Activated CD4-positive, alpha-beta T cell treated with anti-CD3 and anti-CD28 coated beads for 48 hours (primary cell): ENCODE data around the gene KLHDC8A.

Experiments
- DNase-seq: peaks from one replicate; pipeline ENCODE4 v3.0.0-alpha.2; 2020

Gene KLHDC8A

DNA sequence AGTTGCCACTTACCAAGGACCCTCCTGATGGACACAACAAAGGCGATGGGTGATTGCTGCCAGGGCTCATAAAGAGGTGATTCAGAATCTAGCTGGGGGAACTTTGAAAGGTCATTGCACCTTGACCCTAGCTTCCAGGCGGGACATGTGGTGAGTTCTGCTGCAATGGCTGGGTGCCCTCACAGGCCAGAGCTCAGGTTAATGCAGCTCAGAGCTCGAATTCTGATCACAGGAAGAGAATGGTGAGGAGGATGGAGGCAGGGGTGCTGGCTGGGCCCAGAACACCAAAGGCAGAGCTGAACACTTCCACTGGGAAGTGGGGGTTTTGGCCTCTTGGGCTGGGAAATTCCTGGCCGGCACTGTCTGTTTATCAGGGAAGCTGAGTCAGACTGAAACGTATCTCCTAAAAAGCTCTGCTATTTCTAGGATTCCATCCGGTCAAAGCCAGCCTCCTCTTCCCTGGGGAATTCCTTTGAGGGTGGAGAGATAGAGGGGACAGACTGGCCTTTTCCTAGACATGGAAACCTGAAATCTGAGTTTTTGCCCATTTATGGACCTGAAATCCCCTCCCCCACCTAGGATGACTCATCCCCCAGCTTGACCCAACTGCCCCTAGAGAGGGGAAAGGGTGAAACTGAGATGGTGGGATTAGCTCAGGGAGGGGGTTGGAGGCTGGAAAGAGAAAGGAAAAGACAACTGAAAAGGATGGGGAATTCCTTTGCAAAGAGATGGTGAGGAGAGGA is 62.4 kb downstream of the KLHDC8A start:
- no peak for DNase-seq

DNA sequence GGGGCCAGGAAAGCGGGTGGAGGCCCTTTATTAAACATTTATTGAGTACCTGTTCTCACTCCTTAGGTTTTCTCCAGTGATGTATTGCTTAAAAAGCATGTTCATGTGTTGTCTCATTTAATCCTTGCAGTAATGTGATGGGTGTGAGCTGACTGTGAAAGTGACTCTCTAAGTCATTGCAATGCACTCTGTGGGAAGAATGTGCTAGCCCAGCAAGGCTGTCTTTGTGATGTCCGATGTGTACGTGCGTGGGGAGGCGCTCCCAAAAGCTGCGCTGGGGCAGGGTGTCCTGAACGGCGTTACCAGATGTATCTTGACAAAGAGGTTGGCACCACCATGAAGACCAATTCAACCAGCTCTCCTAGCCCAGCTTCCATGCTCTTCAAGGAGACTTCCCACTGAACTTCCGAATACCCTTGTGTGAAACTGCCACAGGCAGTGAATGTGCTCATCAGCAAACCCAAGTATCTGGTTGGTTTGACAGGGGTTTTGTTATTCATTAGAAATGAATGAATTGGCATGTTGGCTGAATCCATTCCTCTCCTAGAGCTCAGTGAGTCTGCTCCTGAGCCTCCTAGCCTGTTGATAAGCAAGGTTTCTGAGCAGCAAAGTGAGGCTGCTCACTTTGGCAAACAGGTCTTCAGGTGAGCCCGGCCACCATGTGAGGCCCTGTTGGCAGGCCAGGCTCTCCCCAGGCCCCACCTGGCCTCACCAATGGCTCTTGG is 63.2 kb downstream of the KLHDC8A start:
- DNase-seq, result no peak

DNA sequence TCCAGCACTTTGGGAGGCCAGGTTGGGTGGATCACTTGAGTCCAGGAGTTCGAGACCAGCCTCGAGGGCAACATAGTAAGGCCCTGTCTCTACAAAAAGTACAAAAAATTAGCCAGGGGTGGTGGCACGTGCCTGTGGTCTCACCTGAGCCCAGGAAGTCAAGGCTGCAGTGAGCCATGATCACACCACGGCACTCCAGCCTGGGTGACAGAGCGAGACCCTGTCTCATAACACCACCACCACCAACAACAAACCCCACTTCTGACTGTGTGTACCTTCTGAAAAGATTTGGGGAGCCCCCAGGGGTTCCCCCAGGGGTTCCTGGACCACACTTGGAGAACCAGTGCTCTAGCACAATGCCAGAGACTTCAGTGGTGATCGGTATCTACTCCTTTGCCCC is 65.1 kb downstream of the KLHDC8A start:
- DNase-seq, result no peak

DNA sequence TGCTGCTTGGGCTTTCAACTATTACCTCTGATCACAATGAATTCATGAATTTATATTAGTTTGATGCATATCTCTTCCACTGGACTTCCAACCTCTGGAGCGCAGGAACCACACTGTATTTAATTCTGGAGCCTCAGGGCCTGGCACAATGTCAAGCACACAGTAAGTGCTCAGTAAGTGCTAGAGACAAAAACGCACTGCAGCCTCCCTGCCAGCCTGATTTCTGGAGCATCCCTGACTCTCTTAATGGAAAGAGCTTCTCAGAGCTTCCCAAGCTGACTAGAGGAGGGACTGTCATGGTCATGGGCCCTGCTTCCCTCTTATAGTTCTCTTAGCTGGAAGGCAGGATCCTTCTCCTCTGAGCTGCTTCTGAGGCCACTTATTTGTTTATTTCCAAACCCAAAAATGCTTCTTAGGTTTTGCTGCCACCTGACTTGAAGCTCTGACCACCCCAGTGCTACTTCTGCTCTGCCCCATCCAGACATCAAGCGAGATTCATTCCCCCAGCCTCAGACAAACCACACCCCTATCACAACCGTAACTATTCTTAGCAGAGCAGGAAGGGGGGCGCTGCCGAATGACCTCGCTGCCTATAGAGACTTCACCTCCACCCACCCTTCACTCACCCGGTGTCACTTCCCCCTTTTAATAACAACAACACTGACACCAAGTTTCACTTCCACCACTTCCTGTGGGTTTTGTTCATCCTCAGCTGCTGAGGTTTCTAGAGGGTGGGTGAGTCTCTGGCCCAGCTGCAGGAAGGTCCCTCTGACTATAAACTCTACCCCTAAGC is 68.8 kb downstream of the KLHDC8A start:
- peak; percentile 78 for DNase-seq

DNA sequence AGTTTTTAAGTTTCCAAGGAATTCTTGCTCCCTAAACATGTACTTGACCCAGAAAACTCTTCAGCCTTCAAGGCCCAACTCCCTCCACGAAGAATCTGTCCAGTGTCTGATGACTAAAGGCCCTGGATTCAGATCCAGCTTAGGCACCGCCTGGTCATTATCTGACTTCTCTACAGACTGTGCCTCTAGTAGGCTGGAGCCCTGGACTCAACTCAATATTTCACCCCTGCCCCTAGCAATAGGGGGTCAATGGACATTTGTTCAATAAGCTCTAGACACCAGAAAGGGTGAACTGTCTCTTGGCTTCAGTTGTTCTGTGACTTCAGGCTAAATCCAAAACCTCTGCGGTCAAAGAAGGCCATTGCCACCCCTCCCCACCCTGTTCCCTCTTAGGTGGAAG is 69.6 kb downstream of the KLHDC8A start:
- DNase-seq, result no peak

DNA sequence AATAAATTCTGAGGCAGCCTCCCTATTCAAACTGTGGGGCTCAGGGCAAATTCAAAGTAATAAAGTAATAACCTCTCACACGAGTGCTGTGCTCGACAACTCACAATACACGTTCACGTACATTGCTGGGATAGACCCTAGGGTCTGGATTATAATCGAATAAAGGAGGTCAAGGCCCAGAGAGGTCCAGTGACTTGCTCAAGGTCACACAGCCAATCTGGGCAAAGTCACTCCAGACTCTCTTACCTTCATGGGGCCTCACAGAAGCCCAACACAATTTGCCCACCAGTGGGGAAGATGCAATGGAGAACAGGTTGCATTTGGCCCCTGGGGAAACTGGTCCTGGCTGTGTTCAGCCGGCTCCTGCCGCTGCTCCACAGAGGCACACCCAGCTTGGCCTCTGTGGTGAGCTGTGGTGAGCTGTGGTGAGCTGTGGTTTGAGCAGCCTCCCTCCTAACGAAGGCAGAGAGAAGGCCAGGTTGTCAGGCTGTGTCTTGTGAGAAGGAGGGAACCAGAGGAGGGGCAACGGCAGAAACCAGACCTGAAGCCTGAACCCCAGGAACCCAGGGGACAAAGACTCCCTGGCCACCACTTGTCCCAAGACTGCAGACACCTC is 70.3 kb downstream of the KLHDC8A start:
- peak; percentile 80 for DNase-seq
